Kidney epithelial cell (primary cell): ENCODE measurements around the gene AFF3. TPM values are rescaled to one million over a fixed set of nuclear protein-coding genes. Genes with fewer than 3 reads are reported as not detected.

ENCODE experiments used
- DNase-seq: peaks from one replicate; pipeline ENCODE4 v3.0.0-alpha.2; 2010; ENCODE audit warnings: low read depth
- H3K27me3 ChIP-seq: 2 replicates; pipeline ENCODE4 v1.6.0; 2011; ENCODE audit warnings: low read length; ENCODE audit not compliant: control insufficient read depth, insufficient read depth
- H3K36me3 ChIP-seq: 2 replicates; pipeline ENCODE4 v1.5.1; 2011; ENCODE audit warnings: low read length; ENCODE audit not compliant: control insufficient read depth, insufficient read depth
- H3K4me3 ChIP-seq: 2 replicates; pipeline ENCODE4 v1.5.1; 2011; ENCODE audit warnings: low read depth, mild to moderate bottlenecking, control low read depth, low read length
- total RNA-seq: library from RNA; depleted of rRNA; stranded (reverse); fragments of >200 nt; gene quantifications from 2 replicates; pipeline ENCODE4 v1.2.3, GENCODE V29; 2015
- TF ChIP-seq, protein P1 (sequence below): IDR thresholded peaks from 2 replicates; pipeline ENCODE4 v1.5.1; 2011; ENCODE audit warnings: mild to moderate bottlenecking, moderate library complexity, low read length, control low read depth, inconsistent platforms; ENCODE audit not compliant: insufficient read depth, poor library complexity, severe bottlenecking

Gene AFF3
- total RNA-seq, 1 donor from 2014 or later, result 13.9 TPM

GRCh38 chr2:100019499-100019898 is 122.9 kb downstream of the AFF3 start:
- TF ChIP-seq, protein P1, sequence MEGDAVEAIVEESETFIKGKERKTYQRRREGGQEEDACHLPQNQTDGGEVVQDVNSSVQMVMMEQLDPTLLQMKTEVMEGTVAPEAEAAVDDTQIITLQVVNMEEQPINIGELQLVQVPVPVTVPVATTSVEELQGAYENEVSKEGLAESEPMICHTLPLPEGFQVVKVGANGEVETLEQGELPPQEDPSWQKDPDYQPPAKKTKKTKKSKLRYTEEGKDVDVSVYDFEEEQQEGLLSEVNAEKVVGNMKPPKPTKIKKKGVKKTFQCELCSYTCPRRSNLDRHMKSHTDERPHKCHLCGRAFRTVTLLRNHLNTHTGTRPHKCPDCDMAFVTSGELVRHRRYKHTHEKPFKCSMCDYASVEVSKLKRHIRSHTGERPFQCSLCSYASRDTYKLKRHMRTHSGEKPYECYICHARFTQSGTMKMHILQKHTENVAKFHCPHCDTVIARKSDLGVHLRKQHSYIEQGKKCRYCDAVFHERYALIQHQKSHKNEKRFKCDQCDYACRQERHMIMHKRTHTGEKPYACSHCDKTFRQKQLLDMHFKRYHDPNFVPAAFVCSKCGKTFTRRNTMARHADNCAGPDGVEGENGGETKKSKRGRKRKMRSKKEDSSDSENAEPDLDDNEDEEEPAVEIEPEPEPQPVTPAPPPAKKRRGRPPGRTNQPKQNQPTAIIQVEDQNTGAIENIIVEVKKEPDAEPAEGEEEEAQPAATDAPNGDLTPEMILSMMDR, result no peak
- Histone ChIP-seq H3K27me3 (no peaks in the 10 kb centered on the region), H3K4me3 (no peak overlapping the region), H3K36me3 (no peaks in the 10 kb centered on the region)
- DNase-seq, result no peak

- peak; percentile 9 for DNase-seq
- TF ChIP-seq, protein P1, result no peak
- Histone ChIP-seq H3K4me3 (no peak overlapping the region), H3K36me3 (no peaks in the 10 kb centered on the region), H3K27me3 (no peaks in the 10 kb centered on the region)
Measured at GRCh38 chr2:100018341-100019193, 123.8 kb downstream of the AFF3 start.

DNA sequence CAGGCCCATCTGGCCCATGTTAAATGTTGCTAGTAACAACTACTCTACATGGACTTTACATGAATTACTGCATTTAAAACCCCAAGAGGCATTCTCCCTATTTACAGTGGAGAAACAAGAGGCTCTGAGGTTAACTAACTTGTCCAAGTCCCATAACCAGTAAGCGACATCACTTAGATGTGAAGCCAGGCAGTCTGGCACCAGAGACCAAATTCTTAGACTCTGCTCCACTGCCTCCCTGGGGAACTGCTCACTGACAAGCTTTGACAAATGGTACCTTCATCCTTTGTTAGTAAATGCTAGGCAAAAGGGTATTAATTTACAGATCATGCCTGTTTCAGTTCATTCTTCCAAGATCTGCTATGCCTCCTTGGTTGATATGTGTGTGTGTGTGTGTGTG is 124.8 kb downstream of the AFF3 start:
- Histone ChIP-seq H3K4me3 (no peak overlapping the region), H3K36me3 (no peaks in the 10 kb centered on the region), H3K27me3 (no peaks in the 10 kb centered on the region)
- no peak for DNase-seq
- TF ChIP-seq, protein P1, result no peak

GRCh38 chr2:100016756-100017155 is 125.6 kb downstream of the AFF3 start:
- H3K36me3 ChIP-seq, result no peaks in the 10 kb centered on the region
- TF ChIP-seq, protein P1, result no peak
- no peak overlapping the region for H3K4me3 ChIP-seq
- no peaks in the 10 kb centered on the region for H3K27me3 ChIP-seq
- no peak for DNase-seq

DNA sequence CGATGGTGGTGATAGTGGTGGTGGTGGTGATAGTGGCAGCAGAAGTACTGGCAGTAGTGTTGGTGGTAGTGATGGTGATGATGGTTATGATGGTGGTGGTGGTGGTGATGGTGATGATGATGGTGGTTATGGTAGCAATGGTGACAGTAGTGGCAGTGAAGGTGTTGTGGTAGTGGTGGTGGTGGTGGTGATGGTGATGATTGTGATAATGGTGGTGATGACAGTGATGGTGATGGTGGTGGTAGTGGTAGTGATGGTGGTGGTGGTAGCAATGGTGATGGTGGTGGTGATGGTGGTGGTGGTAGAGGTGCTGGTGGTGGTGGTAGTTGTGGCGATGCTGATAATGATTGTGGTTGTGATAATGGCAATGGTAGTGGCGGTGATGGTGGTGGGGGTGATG is 126.5 kb downstream of the AFF3 start:
- Histone ChIP-seq H3K4me3 (no peak overlapping the region), H3K27me3 (no peaks in the 10 kb centered on the region), H3K36me3 (no peaks in the 10 kb centered on the region)
- no peak for DNase-seq
- TF ChIP-seq, protein P1, result no peak
